Endothelial cell of umbilical vein (primary cell): ENCODE results near the gene SAP30.

Experiments
- EZH2 ChIP-seq: IDR thresholded peaks from 2 replicates; pipeline ENCODE4 v1.6.1; 2012; ENCODE audit warnings: borderline replicate concordance, low read depth, mild to moderate bottlenecking, moderate library complexity, low read length, inconsistent platforms; ENCODE audit not compliant: severe bottlenecking
- FOS ChIP-seq: IDR thresholded peaks from 2 replicates; pipeline ENCODE4 v1.6.1; 2011; ENCODE audit warnings: mild to moderate bottlenecking, low read length, moderate library complexity, borderline replicate concordance; ENCODE audit not compliant: insufficient read depth
- POLR2A ChIP-seq: IDR thresholded peaks from 2 replicates; pipeline ENCODE4 v1.6.1; 2012; ENCODE audit warnings: low read depth, mild to moderate bottlenecking, control low read depth, low read length
- POLR2AphosphoS5 ChIP-seq: IDR thresholded peaks from 2 replicates; pipeline ENCODE4 v1.6.1; 2012; ENCODE audit warnings: low read depth, mild to moderate bottlenecking, control low read depth, low read length, moderate library complexity; ENCODE audit not compliant: insufficient read depth
- TF ChIP-seq, protein P1 (sequence below), 2 donors: IDR thresholded peaks; 1 replicate in 1 of 2; 2 replicates in 1 of 2; pipeline ENCODE4 v1.5.1; 2011; ENCODE audit warnings: low read length in 2 of 2, mild to moderate bottlenecking in 2 of 2, moderate library complexity in 2 of 2, control low read depth in 1 of 2, inconsistent platforms in 1 of 2, low read depth in 1 of 2; ENCODE audit not compliant: insufficient read depth in 1 of 2; ENCODE audit errors: extremely low read depth in 1 of 2

DNA sequence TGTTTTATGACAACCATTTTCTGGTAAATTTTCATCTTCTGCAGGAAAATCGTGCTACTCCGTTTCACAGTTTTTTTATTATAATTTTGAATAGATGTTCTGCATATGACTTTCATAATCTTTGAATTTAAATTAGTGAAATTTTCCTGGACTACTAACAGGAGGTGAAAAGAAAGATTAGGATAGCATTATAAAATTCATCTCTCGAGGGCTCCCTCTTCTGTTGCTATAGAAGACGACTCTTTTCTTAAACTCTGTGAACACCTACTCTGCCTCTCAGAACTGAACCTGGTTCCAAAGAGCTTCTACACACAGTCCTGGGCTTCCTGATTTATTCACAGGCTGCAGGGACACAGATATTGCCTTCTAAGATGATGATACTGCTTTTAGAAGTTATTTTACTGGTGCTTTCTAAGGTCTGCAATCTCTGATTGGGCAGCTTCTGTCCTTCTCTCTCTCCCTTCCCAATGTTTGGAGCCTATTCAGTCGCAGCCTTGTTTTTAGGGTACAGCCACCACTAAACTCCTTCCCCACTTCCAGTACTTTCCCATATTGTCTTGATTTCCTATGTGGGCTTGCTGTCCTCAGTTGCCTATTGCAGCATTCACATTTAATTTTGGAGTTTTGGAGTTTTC, 10.1 kb upstream of the SAP30 start:
- TF ChIP-seq, protein P1, sequence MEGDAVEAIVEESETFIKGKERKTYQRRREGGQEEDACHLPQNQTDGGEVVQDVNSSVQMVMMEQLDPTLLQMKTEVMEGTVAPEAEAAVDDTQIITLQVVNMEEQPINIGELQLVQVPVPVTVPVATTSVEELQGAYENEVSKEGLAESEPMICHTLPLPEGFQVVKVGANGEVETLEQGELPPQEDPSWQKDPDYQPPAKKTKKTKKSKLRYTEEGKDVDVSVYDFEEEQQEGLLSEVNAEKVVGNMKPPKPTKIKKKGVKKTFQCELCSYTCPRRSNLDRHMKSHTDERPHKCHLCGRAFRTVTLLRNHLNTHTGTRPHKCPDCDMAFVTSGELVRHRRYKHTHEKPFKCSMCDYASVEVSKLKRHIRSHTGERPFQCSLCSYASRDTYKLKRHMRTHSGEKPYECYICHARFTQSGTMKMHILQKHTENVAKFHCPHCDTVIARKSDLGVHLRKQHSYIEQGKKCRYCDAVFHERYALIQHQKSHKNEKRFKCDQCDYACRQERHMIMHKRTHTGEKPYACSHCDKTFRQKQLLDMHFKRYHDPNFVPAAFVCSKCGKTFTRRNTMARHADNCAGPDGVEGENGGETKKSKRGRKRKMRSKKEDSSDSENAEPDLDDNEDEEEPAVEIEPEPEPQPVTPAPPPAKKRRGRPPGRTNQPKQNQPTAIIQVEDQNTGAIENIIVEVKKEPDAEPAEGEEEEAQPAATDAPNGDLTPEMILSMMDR (IDR thresholded peaks at IDR 0.05; ENCODE audit: extremely low read depth in 1 of 2, insufficient read depth in 1 of 2, low read depth in 1 of 2, low read length in 2 of 2): peak in 1 of 2 donors; percentile 30
- no peak for TF ChIP-seq POLR2A
- no peak for TF ChIP-seq POLR2AphosphoS5
- no peak for TF ChIP-seq FOS
- no peak for TF ChIP-seq EZH2
